ENCODE data around the gene LAMTOR4.
"Not testable (repeated sequence)": the region's sequence is repeated elsewhere in the genome, so short reads cannot be mapped to it uniquely, and the experiment has no call there.

- not testable (repeated sequence) for TF ChIP-seq CTCF, POLR2A (IDR thresholded peaks at IDR 0.05)
Measured at GRCh38 chr7:100195901-100196322, 47.2 kb downstream of the LAMTOR4 start.

All from adrenal gland (tissue), 5 donors.